SHP77 (cell line): ENCODE data around the gene FREM3.
"Not testable (repeated sequence)": the region's sequence is repeated elsewhere in the genome, so short reads cannot be mapped to it uniquely, and the experiment has no call there.

Experiments used
- DNase-seq, 2 experiments: peaks; one replicate each; lab custom pipeline; 2025; lab: John Stamatoyannopoulos, UW

Gene FREM3

GRCh38 chr4:143700416-143701352 lies at the start of gene FREM3:
Gene FREM3, minus strand, starts transcription at chr4:143700675. Its CDS starts 0 bp downstream, at chr4:143700675.
- DNase-seq, result no peak

GRCh38 chr4:143745874-143746273 lies 45.4 kb upstream of the FREM3 start:
- no peak for DNase-seq

DNA sequence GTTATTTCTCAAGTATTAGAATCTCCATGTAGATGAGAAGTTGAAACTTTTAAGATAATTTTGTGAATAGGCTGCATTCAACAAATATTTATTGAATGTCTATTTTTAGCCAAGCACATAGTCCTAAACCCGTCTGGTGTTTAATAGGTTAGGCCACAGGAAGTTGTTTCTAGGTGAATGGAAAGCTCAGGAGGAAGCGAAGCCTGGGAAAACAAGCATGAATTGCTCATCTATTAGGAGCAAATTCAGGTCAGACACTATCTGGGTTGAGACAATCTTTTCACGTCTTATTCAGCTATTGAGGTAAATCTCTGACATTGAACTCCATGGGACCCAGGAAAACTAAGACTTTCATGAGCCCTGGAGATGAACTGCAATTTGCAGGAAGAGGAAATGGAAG lies 43.1 kb upstream of the FREM3 start:
- no peak for DNase-seq

DNA sequence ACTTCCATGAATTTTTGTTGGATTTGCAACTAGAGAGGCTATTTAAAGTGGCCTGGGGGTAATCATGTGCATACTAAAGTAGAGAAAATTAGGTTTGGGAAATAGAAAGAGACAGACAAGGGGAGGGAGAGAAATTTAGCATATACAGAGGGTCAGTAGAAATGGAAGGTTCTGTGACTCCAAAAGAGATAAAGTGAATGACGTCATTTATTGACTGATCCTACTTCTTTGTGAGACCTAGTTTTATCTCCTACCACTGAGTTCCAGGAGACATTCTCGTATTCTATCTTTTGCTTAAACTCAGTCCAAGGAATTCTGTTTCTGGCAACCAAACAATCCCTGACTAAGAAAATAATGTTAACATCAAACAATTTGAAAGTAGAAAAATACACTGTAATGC lies 42.4 kb upstream of the FREM3 start:
- DNase-seq, result no peak

DNA sequence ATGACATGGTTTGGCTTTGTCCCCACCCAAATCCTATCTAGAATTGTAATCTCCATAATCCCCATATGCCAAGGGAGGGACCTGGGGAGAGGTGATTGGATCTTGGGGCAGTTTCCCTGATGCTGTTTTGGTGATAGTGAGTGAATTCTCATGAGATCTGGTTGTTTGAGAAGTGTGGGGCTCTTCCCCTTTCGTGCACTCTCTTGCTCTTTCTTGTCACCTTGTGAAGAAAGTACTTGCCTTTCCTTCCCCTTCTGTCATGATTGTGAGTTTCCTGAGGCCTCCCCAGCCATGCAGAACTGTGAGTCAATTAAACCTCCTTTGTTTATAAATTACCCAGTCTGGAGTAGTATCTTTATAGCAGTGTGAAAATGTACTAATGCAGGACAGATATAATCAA lies 36.4 kb upstream of the FREM3 start:
- DNase-seq, result no peak

GRCh38 chr4:143736061-143736460 lies 35.6 kb upstream of the FREM3 start:
- DNase-seq, result not testable (repeated sequence)

DNA sequence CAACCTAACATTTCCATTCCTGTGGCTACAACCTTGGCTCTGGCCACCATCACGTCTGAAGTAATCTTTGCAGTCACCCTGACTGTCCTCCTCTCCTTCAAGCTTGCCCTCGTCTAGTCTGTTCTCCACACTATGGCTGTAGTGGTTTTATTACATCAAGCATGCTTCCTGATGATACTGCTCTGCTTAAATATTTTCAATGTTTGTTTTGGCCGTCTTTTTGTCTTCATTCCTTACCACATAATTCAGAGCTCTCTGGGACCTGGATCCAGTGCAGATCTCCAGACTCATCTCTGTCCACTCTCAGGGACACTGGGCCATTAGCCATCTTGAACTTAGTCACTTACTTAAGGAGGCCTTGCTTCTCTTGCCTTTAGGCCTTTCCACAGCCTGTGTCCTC lies 27.7 kb upstream of the FREM3 start:
- DNase-seq, result no peak

- no peak for DNase-seq
These were observed 26.2 kb upstream of the FREM3 start for GRCh38 chr4:143726714-143727113.

- no peak for DNase-seq
These were observed 20.8 kb upstream of the FREM3 start for GRCh38 chr4:143721317-143721716.

- not testable (repeated sequence) for DNase-seq
These were observed 18.3 kb upstream of the FREM3 start for GRCh38 chr4:143718748-143719147.

DNA sequence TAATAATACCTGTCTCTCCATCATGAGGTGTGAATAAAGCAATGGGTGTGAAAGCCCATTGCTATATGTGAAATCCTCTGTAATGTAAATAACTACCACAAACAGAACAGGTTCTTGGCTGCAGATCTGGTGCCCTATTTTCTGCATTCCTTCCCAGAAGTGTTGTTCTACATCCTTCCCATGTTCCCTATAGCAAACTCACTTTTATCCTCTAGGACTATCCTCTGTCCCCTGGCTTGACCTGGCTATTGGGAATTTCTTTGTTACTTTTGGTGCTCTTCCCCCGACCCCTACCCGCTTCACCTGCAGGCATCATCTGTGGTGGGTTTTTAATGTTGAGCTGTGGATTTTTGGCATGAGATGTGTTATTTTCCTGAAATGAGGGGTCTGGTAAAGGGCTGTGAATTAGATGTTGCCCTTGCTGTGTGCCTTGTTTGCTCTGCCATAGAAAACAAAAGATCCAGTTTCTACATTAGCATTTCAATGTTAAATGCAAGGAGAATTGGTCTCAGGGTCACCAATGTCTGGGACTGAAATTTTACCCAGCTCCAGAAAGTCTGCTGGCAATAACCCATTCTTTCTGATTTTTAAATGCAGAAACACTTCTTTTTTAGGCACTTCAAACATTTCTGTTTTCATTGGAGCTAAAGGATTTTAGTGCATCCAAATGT lies 13.6 kb upstream of the FREM3 start:
- DNase-seq, result no peak

DNA sequence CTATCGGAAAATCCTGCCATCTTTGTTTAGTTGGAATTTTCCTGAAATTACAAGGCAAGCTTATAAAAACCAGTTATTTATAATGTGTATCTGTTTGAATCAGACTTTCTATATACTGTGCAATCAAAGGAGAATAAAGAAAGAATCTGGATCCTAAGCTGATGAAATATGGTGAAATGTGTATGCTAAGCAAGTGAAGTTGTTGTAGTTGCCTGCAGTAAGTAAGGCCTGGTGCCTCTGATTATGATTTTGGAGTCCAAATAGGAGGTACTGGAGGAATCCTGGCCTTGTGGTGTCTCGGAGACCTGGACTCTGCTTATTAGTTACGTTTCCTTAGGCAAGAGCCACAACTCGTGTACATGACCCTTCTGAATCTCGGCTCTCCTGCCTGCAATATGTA lies 13.1 kb upstream of the FREM3 start:
- DNase-seq, result no peak

GRCh38 chr4:143712155-143712550 lies 11.7 kb upstream of the FREM3 start:
- DNase-seq, result no peak

- DNase-seq, result no peak
These were observed 11.2 kb upstream of the FREM3 start for GRCh38 chr4:143711543-143712154.

- no peak for DNase-seq
These were observed 890 bp upstream of the FREM3 start for GRCh38 chr4:143701365-143701764.

DNA sequence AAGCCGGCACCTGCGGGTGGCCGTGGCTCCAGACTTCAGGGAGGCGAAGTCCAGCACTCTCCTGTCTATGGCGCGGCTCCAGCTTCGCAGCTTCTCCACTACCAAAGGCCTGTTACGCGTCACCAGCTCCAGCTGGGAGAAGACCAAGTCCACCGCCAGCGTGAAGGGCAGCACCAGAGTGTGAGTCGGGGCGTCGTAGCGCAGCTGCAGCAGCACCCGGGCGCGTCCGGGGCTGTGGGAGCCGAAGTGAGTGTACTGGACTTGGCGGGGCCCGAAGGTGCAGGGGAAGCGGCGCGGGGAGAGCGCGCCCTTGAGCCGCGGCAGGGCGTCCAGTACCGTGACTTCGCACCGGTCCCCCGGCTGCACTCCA lies 444 bp downstream of the FREM3 start:
- no peak for DNase-seq

- no peak for DNase-seq
These were observed 987 bp downstream of the FREM3 start for GRCh38 chr4:143699331-143700045.

GRCh38 chr4:143693856-143694255 lies 6.6 kb downstream of the FREM3 start:
- DNase-seq, result no peak

- no peak for DNase-seq
These were observed 8.2 kb downstream of the FREM3 start for GRCh38 chr4:143692241-143692640.

DNA sequence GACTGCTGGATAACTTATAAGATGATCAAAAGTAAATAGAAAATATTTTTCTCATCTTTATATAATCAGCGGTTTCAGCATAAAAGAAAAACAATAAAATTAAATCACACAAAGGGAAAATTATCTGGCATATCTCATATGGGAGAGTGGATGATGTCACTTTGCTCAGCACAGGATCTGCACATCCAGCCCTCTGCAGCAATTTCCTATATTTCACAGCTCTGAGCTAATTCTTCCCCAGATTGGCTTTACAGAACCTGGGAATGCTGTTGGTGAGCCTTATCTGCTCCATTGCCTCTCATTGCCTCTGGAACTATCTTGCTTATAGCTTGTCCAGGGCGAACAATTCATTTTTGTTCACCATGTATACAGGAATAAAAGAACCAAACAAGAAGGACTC lies 21.0 kb downstream of the FREM3 start:
- DNase-seq, result no peak

DNA sequence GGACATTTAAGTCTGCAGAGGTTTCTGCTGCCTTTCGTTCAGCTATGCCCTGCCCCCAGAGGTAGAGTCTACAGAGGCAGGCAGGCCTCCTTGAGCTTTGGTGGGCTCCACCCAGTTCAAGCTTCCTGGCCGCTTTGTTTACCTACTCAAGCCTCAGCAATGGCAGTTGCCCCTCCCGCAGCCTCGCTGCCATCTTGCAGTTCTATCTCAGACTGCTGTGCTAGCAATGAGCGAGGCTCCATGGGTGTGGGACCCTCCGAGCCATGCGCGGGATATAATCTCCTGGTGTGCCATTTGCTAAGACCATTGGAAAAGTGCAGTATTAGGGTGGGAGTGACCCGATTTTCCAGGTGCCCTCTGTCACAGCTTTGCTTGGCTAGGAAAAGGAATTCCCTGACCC lies 26.8 kb downstream of the FREM3 start:
- DNase-seq, result not testable (repeated sequence)

DNA sequence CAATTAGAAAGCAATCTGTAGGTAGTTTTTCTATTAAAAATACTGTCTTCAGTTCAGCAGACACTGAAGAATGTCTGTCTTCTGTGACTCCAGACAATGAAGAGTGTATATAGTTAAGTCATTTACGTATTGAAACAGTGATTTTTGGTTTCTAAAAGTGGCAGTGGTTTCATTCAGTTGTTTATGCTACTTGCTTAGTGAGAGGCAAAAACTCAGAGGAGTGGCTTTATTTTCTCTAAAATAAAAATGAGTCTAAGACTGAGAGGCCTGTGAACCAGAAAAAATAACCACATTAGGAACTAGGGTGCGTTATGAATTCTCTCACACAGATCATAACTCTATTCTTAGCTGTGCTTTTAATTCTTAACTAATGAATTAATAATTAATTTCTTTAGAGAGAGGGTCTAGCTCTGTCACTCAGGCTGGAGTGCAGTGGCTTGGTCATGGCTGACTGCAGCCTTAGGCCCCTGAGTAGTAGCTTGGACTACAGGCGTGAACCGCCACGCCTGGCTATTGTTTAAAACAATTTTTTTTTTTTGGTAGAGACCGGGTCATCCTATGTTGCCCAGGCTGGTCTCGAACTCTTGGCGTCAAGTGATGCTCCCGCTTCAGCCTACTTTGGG lies 31.4 kb downstream of the FREM3 start:
- DNase-seq, result no peak
